Measurements from ENCODE around the gene ENPEP. TPM values are rescaled to one million over a fixed set of nuclear protein-coding genes. Genes with fewer than 3 reads are reported as not detected.

Gene ENPEP
- total RNA-seq, 6 experiments from 2014 or later, result 15.5 to 28.7 (median 24.7) TPM

GRCh38 chr4:110612631-110613269 is 136.8 kb downstream of the ENPEP start:
- peaks cover 0 to 7% (median 0%) of the 10 kb centered on the region in 4 donors for H3K4me1 ChIP-seq
- H3K27ac ChIP-seq, result no peak overlapping the region
- intact Hi-C loops (cut with DNase I), result no loop called here
- no peak for ATAC-seq
- H3K4me3 ChIP-seq, result no peak overlapping the region
- H3K36me3 ChIP-seq, result no peaks in the 10 kb centered on the region
- TF ChIP-seq POLR2A (IDR thresholded peaks at IDR 0.05), result no peak
- WGBS (ENCODE audit: insufficient coverage, low coverage, low lambda C conversion rate, missing lambda C conversion rate), result 13% methylated on average over 18 of the region's 23 CpGs
- H3K9me3 ChIP-seq, result no peaks in the 10 kb centered on the region
- H3K27me3 ChIP-seq, result peaks cover 13 to 48% of the 10 kb centered on the region in 2 donors
- no peak for DNase-seq

- ATAC-seq, result no peak
- Histone ChIP-seq H3K27ac (no peak overlapping the region), H3K9me3 (no peaks in the 10 kb centered on the region), H3K4me3 (no peak overlapping the region), H3K27me3 (peaks cover 13 to 58% of the 10 kb centered on the region in 2 donors), H3K36me3 (no peaks in the 10 kb centered on the region), H3K4me1 (peaks cover 0 to 7% (median 0%) of the 10 kb centered on the region in 4 donors)
- TF ChIP-seq POLR2A (IDR thresholded peaks at IDR 0.05), result no peak
- no peak for TF ChIP-seq CTCF (IDR thresholded peaks at IDR 0.05)
- WGBS (ENCODE audit: insufficient coverage, low coverage, low lambda C conversion rate, missing lambda C conversion rate), result 10% methylated on average over 3 of the region's 3 CpGs
- intact Hi-C loops (cut with DNase I), result no loop called here
- DNase-seq, result no peak
Measured at GRCh38 chr4:110613745-110614144, 137.8 kb downstream of the ENPEP start.

GRCh38 chr4:110614173-110614963 is 138.4 kb downstream of the ENPEP start:
- Histone ChIP-seq H3K36me3 (no peaks in the 10 kb centered on the region), H3K27me3 (peaks cover 13 to 64% of the 10 kb centered on the region in 2 donors), H3K4me3 (no peak overlapping the region), H3K4me1 (peaks cover 0 to 7% (median 0%) of the 10 kb centered on the region in 4 donors), H3K9me3 (no peaks in the 10 kb centered on the region), H3K27ac (no peak overlapping the region)
- ATAC-seq, result no peak
- no peak for DNase-seq
- 12% methylated on average over 17 of the region's 27 CpGs for WGBS (ENCODE audit: insufficient coverage, low coverage, low lambda C conversion rate, missing lambda C conversion rate)
- no peak for TF ChIP-seq POLR2A (IDR thresholded peaks at IDR 0.05)
- TF ChIP-seq CTCF (IDR thresholded peaks at IDR 0.05), result no peak
- intact Hi-C loops (cut with DNase I), result no loop called here

Small RNAs within 50 kb of the gene (small RNA-seq; reads per million reads assigned to genes)
- 0 reads per million in 2 experiments for gene RF00494

Other genes with a start within 250 kb of the ENPEP start
- not detected for gene PITX2, start 146.9 kb downstream of the ENPEP start, total RNA-seq